NCI-H774 (cell line): ENCODE data around the gene MIEF2.

Experiments used
- DNase-seq: peaks from one replicate; lab custom pipeline; 2025; lab: John Stamatoyannopoulos, UW

MIEF2 gene

GRCh38 chr17:18256776-18257175, 3.7 kb upstream of the MIEF2 start:
- no peak for DNase-seq

DNA sequence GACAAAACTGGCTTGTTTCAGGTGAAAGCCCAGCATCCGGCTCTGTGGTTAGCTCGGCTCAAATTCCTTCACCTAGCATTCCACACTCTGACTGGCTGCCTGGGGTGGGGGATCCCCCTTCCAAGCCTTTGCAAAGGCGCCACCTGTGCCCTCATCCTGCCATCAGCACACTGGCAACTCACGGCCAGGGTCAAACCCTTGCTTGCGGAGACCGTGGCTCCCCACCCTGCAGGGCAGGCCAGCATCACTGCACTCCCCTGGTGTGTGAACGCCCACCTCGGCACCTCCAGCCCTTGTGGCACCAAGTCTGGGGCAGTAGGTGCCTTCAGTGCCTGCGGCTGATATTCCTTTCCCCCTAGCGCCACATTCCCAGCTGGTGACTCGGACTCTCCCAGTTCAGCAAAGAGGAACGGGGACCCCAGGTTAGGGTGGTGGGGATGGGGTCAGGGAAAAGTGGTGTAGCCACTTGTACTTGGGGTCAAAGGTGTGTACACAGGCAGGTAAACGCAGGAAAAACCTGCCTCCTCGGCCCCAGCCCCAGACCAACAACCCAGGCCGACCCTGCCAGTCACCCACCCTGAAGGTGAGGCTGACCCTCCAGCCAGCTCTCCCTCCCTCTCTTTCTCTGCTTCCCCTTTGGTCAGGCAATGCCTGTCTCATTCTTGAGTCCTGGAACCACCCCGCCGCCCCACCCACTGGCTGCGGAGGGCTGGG, 3.0 kb upstream of the MIEF2 start:
- no peak for DNase-seq

GRCh38 chr17:18257982-18258355, 2.5 kb upstream of the MIEF2 start:
- DNase-seq = no peak

GRCh38 chr17:18258356-18259038, 2.0 kb upstream of the MIEF2 start, which contains the start of gene FLII:
Gene FLII (minus strand): TSS chr17:18258738. CDS start chr17:18258690, 48 bp downstream.
- peak; percentile 1 for DNase-seq

GRCh38 chr17:18259621-18260331, 686 bp upstream of the MIEF2 start:
- no peak for DNase-seq

DNA sequence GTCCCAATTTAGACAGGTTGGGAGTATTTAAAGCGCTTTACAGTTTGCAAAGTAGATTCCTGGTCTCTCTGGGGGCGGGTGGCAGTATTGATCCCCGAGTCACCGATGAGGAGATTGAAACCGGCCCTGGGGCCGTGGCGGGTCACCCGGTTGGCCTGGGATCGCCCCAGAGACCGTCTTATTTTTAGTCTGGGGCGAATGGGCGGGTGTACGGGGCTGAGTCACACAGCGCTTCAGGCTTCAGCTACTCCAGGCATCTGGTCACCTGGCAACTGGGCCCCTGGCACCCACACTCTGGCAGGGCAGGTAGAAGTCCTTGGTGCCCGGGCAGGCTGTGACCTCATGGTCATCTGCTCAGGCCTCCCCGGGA, 669 bp downstream of the MIEF2 start:
- no peak for DNase-seq

DNA sequence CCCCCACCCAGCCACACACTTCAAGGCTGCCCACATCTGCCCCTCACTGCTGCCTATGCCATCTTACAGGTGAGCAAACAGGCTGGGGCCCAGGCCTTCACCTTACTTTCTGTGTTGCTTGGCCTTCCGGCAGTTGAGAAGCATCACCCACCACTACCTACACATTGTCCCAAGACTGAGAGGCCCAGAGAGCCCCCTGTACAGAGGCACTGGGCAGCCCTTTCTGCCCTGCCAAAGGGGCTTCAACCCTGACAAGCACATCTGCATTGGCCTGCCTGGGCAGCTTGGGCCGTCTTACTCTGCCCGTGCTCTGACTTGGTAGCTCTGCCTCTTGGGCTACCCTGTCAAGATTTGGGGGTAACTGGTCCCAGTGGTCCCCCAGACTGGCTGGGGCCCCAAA, 1.2 kb downstream of the MIEF2 start:
- DNase-seq = no peak

DNA sequence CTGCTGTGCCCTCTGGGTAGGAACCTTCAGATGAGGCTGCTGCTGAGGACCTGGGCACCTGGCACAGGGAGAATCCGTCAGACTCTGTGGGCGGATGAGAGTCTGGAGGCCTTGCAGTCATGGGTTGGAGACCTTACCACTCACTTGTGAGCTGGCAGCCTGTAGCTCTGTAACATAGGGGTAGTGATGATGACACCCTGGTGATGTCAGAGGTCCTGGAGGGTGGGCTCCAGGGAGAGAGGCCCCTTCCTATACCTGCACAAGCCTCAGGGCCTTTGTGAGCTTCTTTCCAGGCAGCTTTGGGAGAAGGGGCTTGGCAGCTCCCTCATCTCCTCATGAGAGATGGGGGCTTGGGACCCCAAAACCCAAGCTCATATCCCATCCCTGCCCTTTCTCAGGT, 1.6 kb downstream of the MIEF2 start:
- DNase-seq = no peak

DNA sequence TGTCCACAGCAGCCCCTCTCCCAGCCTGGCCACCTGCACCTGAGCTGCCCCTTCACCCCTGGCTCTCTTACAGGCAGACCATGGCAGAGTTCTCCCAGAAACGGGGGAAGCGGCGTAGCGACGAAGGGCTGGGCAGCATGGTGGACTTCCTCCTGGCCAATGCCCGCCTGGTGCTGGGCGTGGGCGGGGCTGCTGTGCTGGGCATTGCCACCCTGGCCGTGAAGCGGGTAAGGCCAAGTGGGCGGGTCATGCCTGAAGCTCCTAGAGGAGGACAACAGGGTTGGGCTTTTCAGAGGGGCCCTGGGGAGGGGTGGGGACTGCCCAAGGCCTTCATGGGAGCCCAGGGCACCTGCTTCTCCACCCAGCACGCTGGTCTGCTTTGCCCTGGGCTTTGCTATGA, 2.2 kb downstream of the MIEF2 start:
- no peak for DNase-seq

GRCh38 chr17:18263885-18264682, 3.6 kb downstream of the MIEF2 start:
- no peak for DNase-seq

GRCh38 chr17:18267366-18267765, 6.9 kb downstream of the MIEF2 start:
- DNase-seq = no peak

DNA sequence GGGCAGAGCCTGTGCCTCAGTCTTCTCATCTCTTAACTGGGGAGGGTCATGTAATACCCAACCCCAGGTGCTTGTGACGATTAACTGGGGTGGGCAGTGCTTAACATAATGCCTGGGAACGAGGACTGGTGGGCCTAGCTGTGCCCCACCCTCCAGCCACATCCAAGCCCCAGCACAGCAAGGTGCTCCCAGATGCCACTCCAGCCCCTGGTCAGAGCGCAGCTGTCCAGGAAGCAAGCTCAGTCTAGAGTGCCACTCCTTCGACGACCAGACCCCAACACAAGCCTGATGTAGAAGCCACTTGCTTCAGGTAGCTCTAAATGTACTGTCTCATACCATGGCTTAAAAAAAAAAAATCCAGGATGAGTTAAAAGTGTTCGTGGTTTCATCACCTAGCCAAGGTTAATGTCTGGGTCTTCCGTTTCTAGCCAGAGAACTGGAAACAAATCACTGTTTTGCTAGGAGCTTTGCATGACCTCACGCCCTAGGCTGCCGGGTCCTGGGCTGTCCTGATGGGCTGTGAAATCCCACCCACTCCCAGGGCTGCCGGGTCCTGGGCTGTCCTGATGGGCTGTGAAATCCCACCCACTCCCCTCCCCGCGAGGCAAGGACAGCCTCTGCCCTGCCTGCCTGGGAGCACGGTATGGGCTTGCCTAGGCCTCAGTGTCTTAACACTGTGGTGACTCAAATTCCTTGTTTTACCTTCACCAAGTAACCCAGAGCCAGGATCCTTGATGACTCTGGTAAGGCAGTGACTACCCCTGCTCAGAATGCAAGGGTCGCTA, 7.7 kb downstream of the MIEF2 start:
- no peak for DNase-seq

DNA sequence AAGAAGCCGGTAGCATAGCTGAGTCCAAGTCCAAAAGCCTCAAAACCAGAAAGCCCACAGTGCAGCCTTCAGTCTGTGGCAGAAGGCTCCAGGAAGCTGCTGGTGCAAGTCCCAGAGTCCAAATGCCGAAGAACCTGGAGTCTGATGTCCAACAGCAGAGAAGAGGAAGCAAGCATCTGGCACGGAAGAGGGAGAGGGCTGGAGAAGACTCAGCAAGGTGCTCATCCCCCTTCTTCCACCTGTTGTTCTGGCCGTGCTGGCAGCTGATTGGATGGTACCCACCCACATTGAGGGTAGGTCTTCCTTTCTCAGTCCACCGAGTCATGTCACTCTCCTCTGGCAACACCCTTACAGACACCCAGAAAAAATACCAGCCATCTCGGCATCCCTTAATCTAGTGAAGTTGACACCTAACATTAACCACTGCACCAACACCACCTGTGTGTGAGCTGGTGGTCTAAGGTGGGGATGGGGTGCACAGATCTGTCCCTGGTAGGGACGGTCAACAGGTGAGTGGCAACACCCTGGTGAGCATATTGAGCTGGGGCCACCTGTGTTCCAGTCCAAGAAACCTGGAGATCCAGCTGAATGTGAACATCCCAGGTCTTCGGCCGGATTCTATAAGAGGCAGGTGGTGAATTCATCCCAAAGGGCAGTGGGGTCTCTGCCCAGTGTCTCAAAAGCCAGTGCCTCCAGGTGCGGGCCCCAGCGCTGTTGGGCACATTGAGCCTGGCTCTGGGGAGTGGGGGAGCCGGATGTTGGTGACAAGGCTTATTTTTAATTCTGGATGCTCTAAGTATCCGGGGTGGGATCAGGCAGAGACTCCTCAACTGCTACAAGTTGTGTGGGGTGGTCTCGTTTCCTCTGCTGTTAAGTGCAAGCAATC, 9.8 kb downstream of the MIEF2 start:
- DNase-seq = no peak

DNA sequence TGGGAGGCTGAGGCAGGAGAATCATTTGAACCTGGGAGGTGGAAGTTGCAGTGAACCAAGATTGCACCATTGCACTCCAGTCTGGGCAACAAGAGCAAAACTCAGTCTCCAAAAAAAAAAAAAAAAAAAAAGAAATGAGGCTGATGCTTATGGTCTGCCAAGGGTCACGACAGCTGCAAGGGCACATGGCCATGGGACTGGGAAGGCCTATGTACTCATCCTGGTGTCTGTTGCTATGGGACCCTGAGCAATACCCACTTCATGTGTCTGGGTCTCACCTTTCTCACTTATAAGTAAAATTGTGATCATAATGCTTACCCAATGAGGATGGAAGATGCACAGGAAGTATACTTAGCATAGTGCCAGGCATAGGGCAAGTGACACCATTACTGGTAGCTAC, 16.6 kb downstream of the MIEF2 start:
- DNase-seq = no peak

GRCh38 chr17:18278867-18279266, 18.4 kb downstream of the MIEF2 start:
- no peak for DNase-seq

DNA sequence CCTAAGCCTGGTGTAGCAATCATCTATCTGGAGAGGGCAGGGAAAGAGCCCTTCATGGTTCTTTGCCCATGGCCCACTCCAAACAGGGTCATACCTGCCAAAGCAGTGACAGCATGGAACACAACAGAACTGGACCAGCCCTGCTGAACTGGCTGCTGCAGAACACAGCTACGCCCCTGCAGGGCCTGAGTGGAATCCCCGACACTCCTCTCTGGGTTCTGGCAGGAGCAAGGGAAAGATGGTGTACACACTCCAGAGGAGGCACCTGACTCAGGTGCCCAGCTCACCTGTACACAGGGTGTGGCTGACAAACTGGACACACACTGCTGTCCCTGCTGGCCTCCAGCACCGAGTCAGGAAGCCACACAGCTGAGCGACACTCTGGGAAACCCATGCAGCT, 19.8 kb downstream of the MIEF2 start:
- DNase-seq = no peak

DNA sequence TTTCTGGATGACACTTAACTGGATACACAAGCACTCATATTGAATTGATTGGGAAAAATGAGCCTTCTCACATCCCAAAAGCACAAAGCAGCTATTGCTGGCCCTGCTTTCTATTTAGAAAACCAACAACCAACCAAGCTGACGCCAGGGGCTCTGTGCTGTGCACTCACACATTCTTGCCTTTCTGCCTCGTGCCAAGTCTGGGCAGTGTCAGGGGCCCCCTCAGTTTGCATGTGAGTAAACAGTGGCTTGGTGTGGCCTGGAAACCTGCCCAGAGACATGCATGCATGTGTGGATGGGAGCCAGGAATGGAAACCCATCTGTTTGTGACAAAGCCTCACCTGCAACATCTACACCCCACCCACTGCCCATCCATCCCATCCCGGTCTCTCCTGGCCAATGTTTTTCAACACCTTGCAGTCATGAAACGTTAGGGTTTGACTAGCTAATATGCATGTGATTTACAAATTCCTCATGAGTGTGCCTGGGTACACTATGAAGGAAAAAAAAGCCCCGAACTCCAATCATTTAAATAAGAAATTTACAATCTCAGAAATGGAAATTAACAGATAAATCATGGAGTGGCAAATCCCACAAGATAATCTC, 20.4 kb downstream of the MIEF2 start:
- DNase-seq = no peak

GRCh38 chr17:18281788-18282187, 21.3 kb downstream of the MIEF2 start:
- DNase-seq = no peak

DNA sequence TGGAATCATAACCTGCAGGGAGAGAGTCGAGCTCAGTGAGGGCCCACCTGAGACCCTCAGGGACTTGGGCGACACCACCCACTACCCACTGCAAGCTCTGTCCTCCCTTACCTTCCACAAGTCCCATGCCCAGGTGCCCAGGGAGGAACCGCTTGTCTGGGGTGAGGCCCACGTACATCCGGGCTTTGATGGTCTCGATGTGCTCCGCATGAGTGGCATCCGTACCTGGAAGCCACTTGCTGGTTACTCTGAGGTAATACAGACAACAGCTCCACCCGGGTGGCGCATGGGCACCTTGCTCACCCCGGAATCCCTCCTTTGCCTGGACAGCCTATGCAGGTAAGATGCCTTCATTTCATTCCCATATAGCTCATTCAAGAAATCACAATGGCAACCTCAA, 24.8 kb downstream of the MIEF2 start:
- DNase-seq = no peak
